BE2C (cell line): ENCODE data around the gene APH1B.

Experiments
- DNase-seq: peaks from one replicate; pipeline ENCODE4 v3.0.0-alpha.2; 2020
- H3K27me3 ChIP-seq: fragments of 250-450 bp; sonication (Bioruptor Pico); 2 replicates; pipeline ENCODE4 v1.5.1; 2020; ENCODE audit warnings: mild to moderate bottlenecking
- H3K36me3 ChIP-seq: fragments of 250-450 bp; sonication (Bioruptor Pico); 2 replicates; pipeline ENCODE4 v1.5.1; 2020; ENCODE audit warnings: mild to moderate bottlenecking
- H3K4me1 ChIP-seq: fragments of 250-450 bp; sonication (Bioruptor Pico); 2 replicates; pipeline ENCODE4 v1.5.1; 2020
- H3K4me3 ChIP-seq: 2 replicates; pipeline ENCODE4 v1.5.1; 2011; ENCODE audit warnings: low read depth, low read length
- H3K9me3 ChIP-seq: fragments of 250-450 bp; sonication (Bioruptor Pico); 2 replicates; pipeline ENCODE4 v1.5.1; 2020
- CTCF ChIP-seq: IDR thresholded peaks from 2 replicates; pipeline ENCODE4 v1.5.1; 2012; ENCODE audit warnings: mild to moderate bottlenecking, low read depth, low read length

Gene APH1B

GRCh38 chr15:63357061-63357460 lies 79.7 kb downstream of the APH1B start:
- no peak for TF ChIP-seq CTCF
- H3K27me3 ChIP-seq: peaks cover 46% of the 10 kb centered on the region
- no peak for DNase-seq
- no peaks in the 10 kb centered on the region for H3K36me3 ChIP-seq
- H3K4me3 ChIP-seq: no peak overlapping the region
- H3K9me3 ChIP-seq: no peaks in the 10 kb centered on the region
- peaks cover under 1% of the 10 kb centered on the region for H3K4me1 ChIP-seq

- Histone ChIP-seq H3K4me1 (peaks cover 5% of the 10 kb centered on the region), H3K9me3 (no peaks in the 10 kb centered on the region), H3K27me3 (peaks cover 48% of the 10 kb centered on the region), H3K36me3 (no peaks in the 10 kb centered on the region), H3K4me3 (no peak overlapping the region)
- DNase-seq: no peak
- TF ChIP-seq CTCF: no peak
These were observed 80.3 kb downstream of the APH1B start for GRCh38 chr15:63357731-63358130.

GRCh38 chr15:63358241-63359029 lies 81.0 kb downstream of the APH1B start:
- no peak for TF ChIP-seq CTCF
- Histone ChIP-seq H3K4me1 (peaks cover 6% of the 10 kb centered on the region), H3K9me3 (no peaks in the 10 kb centered on the region), H3K27me3 (peaks cover 55% of the 10 kb centered on the region), H3K4me3 (no peak overlapping the region), H3K36me3 (no peaks in the 10 kb centered on the region)
- DNase-seq: no peak
